ENCODE data around the gene ALPL. TPM values are rescaled to one million over a fixed set of nuclear protein-coding genes. Genes with fewer than 3 reads are reported as not detected.

The ALPL gene
- total RNA-seq, 1 experiment from 2014 or later: not detected

GRCh38 chr1:21594935-21595897 is 86.0 kb downstream of the ALPL start:
- Histone ChIP-seq H3F3A (ENCODE audit: insufficient read depth, low read depth) (no peaks in the 10 kb centered on the region), H2AFZ (no peak overlapping the region), H3K9me3 (ENCODE audit: insufficient read depth, low read depth) (no peaks in the 10 kb centered on the region), H3K4me1 (replicated peaks; ENCODE audit: insufficient read depth) (peaks cover 11% of the 10 kb centered on the region; the same call in 1 of the 2 replicates), H3K79me2 (ENCODE audit: low read depth) (no peaks in the 10 kb centered on the region), H3K36me3 (ENCODE audit: low read depth) (no peaks in the 10 kb centered on the region), H3K4me2 (no peak overlapping the region), H3K27me3 (ENCODE audit: insufficient read depth, low read depth) (no peaks in the 10 kb centered on the region), H3K4me3 (no peak overlapping the region), H4K20me1 (ENCODE audit: insufficient read depth) (no peaks in the 10 kb centered on the region), H3K9me2 (ENCODE audit: insufficient read depth) (no peaks in the 10 kb centered on the region), H3K27ac (no peak overlapping the region)
- intact Hi-C loops (cut with micrococcal nuclease; ENCODE audit: unreplicated experiment): loop anchor here (2.0 to 5.0 kb wide), 2 partner anchors 32 to 44 kb away; no protein-coding TSS in a partner anchor
- CTCF ChIA-PET: no interaction called here
- DNase-seq: peak in 1 of 2 experiments; percentile 64
- TF ChIP-seq EZH2 (IDR thresholded peaks at IDR 0.05; ENCODE audit: low read depth) (no peak), CTCF (conservative IDR thresholded peaks at IDR 0.05) (peak; percentile 79)
- no TSS peak for BruUV-seq (replicated peaks)
- POLR2A ChIA-PET (ENCODE audit: unreplicated experiment): interaction anchor here (0.5 kb wide), 1 partner anchor 28 kb away, joined by 7 read pairs; no protein-coding TSS in a partner anchor

GRCh38 chr1:21596174-21596573 is 87.0 kb downstream of the ALPL start:
- Histone ChIP-seq H3K4me3 (no peak overlapping the region), H3K9me2 (ENCODE audit: insufficient read depth) (no peaks in the 10 kb centered on the region), H3K4me1 (replicated peaks; ENCODE audit: insufficient read depth) (peaks cover 11% of the 10 kb centered on the region; the same call in 1 of the 2 replicates), H4K20me1 (ENCODE audit: insufficient read depth) (no peaks in the 10 kb centered on the region), H3F3A (ENCODE audit: insufficient read depth, low read depth) (no peaks in the 10 kb centered on the region), H3K79me2 (ENCODE audit: low read depth) (no peaks in the 10 kb centered on the region), H3K27ac (no peak overlapping the region), H3K36me3 (ENCODE audit: low read depth) (no peaks in the 10 kb centered on the region), H3K9me3 (ENCODE audit: insufficient read depth, low read depth) (no peaks in the 10 kb centered on the region), H2AFZ (no peak overlapping the region), H3K27me3 (ENCODE audit: insufficient read depth, low read depth) (no peaks in the 10 kb centered on the region), H3K4me2 (no peak overlapping the region)
- TF ChIP-seq EZH2 (IDR thresholded peaks at IDR 0.05; ENCODE audit: low read depth) (no peak), CTCF (conservative IDR thresholded peaks at IDR 0.05) (no peak)
- intact Hi-C loops (cut with micrococcal nuclease; ENCODE audit: unreplicated experiment): no loop called here
- no peak for DNase-seq
- POLR2A ChIA-PET (ENCODE audit: unreplicated experiment): no interaction called here
- CTCF ChIA-PET: no interaction called here
- no TSS peak for BruUV-seq (replicated peaks)

GRCh38 chr1:21596628-21597027 is 87.4 kb downstream of the ALPL start:
- H3K9me2 ChIP-seq (ENCODE audit: insufficient read depth): no peaks in the 10 kb centered on the region
- H3K9me3 ChIP-seq (ENCODE audit: insufficient read depth, low read depth): no peaks in the 10 kb centered on the region
- H3K4me2 ChIP-seq: no peak overlapping the region
- TF ChIP-seq EZH2 (IDR thresholded peaks at IDR 0.05; ENCODE audit: low read depth): no peak
- TF ChIP-seq CTCF (conservative IDR thresholded peaks at IDR 0.05): no peak
- intact Hi-C loops (cut with micrococcal nuclease; ENCODE audit: unreplicated experiment): no loop called here
- no peaks in the 10 kb centered on the region for H3K79me2 ChIP-seq (ENCODE audit: low read depth)
- H3K36me3 ChIP-seq (ENCODE audit: low read depth): no peaks in the 10 kb centered on the region
- H4K20me1 ChIP-seq (ENCODE audit: insufficient read depth): no peaks in the 10 kb centered on the region
- H3K27ac ChIP-seq: no peak overlapping the region
- BruUV-seq (replicated peaks): no TSS peak
- no peaks in the 10 kb centered on the region for H3F3A ChIP-seq (ENCODE audit: insufficient read depth, low read depth)
- H3K4me1 ChIP-seq (replicated peaks; ENCODE audit: insufficient read depth): peaks cover 11% of the 10 kb centered on the region; the same call in 1 of the 2 replicates
- POLR2A ChIA-PET (ENCODE audit: unreplicated experiment): no interaction called here
- H3K27me3 ChIP-seq (ENCODE audit: insufficient read depth, low read depth): no peaks in the 10 kb centered on the region
- no peak overlapping the region for H3K4me3 ChIP-seq
- H2AFZ ChIP-seq: no peak overlapping the region
- DNase-seq: no peak
- CTCF ChIA-PET: no interaction called here
